Activated CD4-positive, alpha-beta T cell treated with anti-CD3 and anti-CD28 coated beads, Interleukin-2, amount 50 U/mL, for 24 hours (primary cell): Measurements from ENCODE around the gene PGM2L1.
"Not testable (repeated sequence)": the region's sequence is repeated elsewhere in the genome, so short reads cannot be mapped to it uniquely, and the experiment has no call there.

Experiments used
- DNase-seq, 2 donors: peaks; one replicate each; pipeline ENCODE4 v3.0.0-alpha.2; 2020; ENCODE audit warnings: low read depth in 1 of 2, low spot score in 1 of 2

The PGM2L1 gene

GRCh38 chr11:74400606-74401005 is 2.4 kb upstream of the PGM2L1 start:
- no peak for DNase-seq

- DNase-seq = no peak
Observed at GRCh38 chr11:74397501-74398243, 561 bp downstream of the PGM2L1 start.

GRCh38 chr11:74392256-74392655 is 6.0 kb downstream of the PGM2L1 start:
- no peak for DNase-seq

- DNase-seq = no peak
Observed at GRCh38 chr11:74391193-74391592, 7.0 kb downstream of the PGM2L1 start.

- no peak for DNase-seq
Observed at GRCh38 chr11:74390697-74391096, 7.5 kb downstream of the PGM2L1 start.

GRCh38 chr11:74388678-74389327 is 9.4 kb downstream of the PGM2L1 start:
- peak; percentile 18 to 75 for DNase-seq

- no peak for DNase-seq
Observed at GRCh38 chr11:74384641-74385040, 13.6 kb downstream of the PGM2L1 start.

GRCh38 chr11:74380746-74381439 is 17.3 kb downstream of the PGM2L1 start:
- no peak for DNase-seq

GRCh38 chr11:74377689-74378088 is 20.5 kb downstream of the PGM2L1 start:
- DNase-seq = no peak

- no peak for DNase-seq
Observed at GRCh38 chr11:74373382-74373781, 24.9 kb downstream of the PGM2L1 start.

GRCh38 chr11:74371269-74372052 is 26.8 kb downstream of the PGM2L1 start:
- DNase-seq = no peak

GRCh38 chr11:74370123-74370522 is 28.1 kb downstream of the PGM2L1 start:
- DNase-seq = no peak

- DNase-seq = no peak
Observed at GRCh38 chr11:74367881-74368280, 30.4 kb downstream of the PGM2L1 start.

GRCh38 chr11:74366576-74366975 is 31.7 kb downstream of the PGM2L1 start:
- no peak for DNase-seq

GRCh38 chr11:74365805-74366204 is 32.4 kb downstream of the PGM2L1 start:
- not testable (repeated sequence) for DNase-seq

GRCh38 chr11:74357449-74357848 is 40.8 kb downstream of the PGM2L1 start:
- DNase-seq = no peak

GRCh38 chr11:74355626-74356025 is 42.6 kb downstream of the PGM2L1 start:
- DNase-seq = no peak

- no peak for DNase-seq
Observed at GRCh38 chr11:74354036-74354435, 44.2 kb downstream of the PGM2L1 start.

GRCh38 chr11:74347381-74347780 is 50.9 kb downstream of the PGM2L1 start:
- no peak for DNase-seq

- DNase-seq = no peak
Observed at GRCh38 chr11:74345420-74345819, 52.8 kb downstream of the PGM2L1 start.

- DNase-seq = no peak
Observed at GRCh38 chr11:74341921-74342320, 56.3 kb downstream of the PGM2L1 start.
